SU-DHL-6 (cell line): ENCODE results near the gene TOP2B.

Experiments used
- CTCF ChIP-seq: fragments of 200-600 bp; sonication (generic); IDR thresholded peaks from one replicate; pipeline ENCODE4 v1.5.1; 2017; ENCODE audit warnings: antibody characterized with exemption, mild to moderate bottlenecking, low read length, moderate library complexity; ENCODE audit not compliant: insufficient read depth, poor library complexity, severe bottlenecking
- EZH2phosphoT487 ChIP-seq: fragments of 200-600 bp; sonication (generic), shearing (Covaris generic); conservative IDR thresholded peaks from 2 replicates; pipeline ENCODE4 v1.6.1; 2018; ENCODE audit warnings: mild to moderate bottlenecking, antibody characterized with exemption, low read length, moderate library complexity, mixed read lengths

- no peak for TF ChIP-seq CTCF
- no peak for TF ChIP-seq EZH2phosphoT487
These were observed 26.2 kb upstream of the TOP2B start for GRCh38 chr3:25690768-25691533.
